Vagina (tissue), 2 donors: ENCODE data around the gene MYBPHL. TPM values are rescaled to one million over a fixed set of nuclear protein-coding genes. Genes with fewer than 3 reads are reported as not detected.

ENCODE experiments used
- DNase-seq, 2 donors: peaks; one replicate each; pipeline ENCODE4 v3.0.0-alpha.2; 2017; ENCODE audit errors: extremely low spot score in 2 of 2
- H3K27ac ChIP-seq: fragments of 200-600 bp; sonication (generic); one replicate; pipeline ENCODE4 v1.5.1; 2019
- H3K27me3 ChIP-seq: fragments of 200-600 bp; sonication (generic); one replicate; pipeline ENCODE4 v1.5.1; 2019
- H3K36me3 ChIP-seq, 2 donors: fragments of 200-600 bp; sonication (generic); one replicate each; pipeline ENCODE4 v1.5.1; 2017 to 2019
- H3K4me1 ChIP-seq: fragments of 200-600 bp; sonication (generic); one replicate; pipeline ENCODE4 v1.5.1; 2019
- H3K4me3 ChIP-seq, 2 donors: fragments of 200-600 bp; sonication (generic); 1 replicate in 1 of 2; 2 replicates in 1 of 2; pipeline ENCODE4 v1.5.1; 2016 to 2019
- H3K9me3 ChIP-seq: fragments of 200-600 bp; sonication (generic); one replicate; pipeline ENCODE4 v1.5.1; 2019
- POLR2A ChIP-seq, 2 donors: fragments of 450-650 bp; IDR thresholded peaks; one replicate each; pipeline ENCODE4 v1.6.1; 2017; ENCODE audit warnings: antibody characterized with exemption in 2 of 2, mild to moderate bottlenecking in 2 of 2, moderate library complexity in 2 of 2
- POLR2AphosphoS5 ChIP-seq, 2 donors: sonication (generic); formaldehyde crosslinking; IDR thresholded peaks; one replicate each; pipeline ENCODE4 v1.9.0; 2017; ENCODE audit warnings: antibody characterized with exemption in 2 of 2, mild to moderate bottlenecking in 2 of 2, low read depth in 1 of 2; ENCODE audit not compliant: insufficient read depth in 1 of 2
- intact Hi-C: fragments of 100-400 bp; cut with DNase I; formaldehyde crosslinking; loops from one replicate; pipeline ENCODE4 v1.15.1; 2023
- total RNA-seq: library from RNA; depleted of rRNA; stranded (reverse); fragments of >200 nt; gene quantifications from one replicate; pipeline ENCODE4 v1.2.3, GENCODE V29; 2016
- TF ChIP-seq, protein P1 (sequence below), 3 experiments: fragments of 450-650 bp in 2 of 3; fragments of 200-600 bp in 1 of 3; sonication (generic) in 1 of 3; IDR thresholded peaks; one replicate each; pipeline ENCODE4 v1.5.1; 2017 to 2019; ENCODE audit warnings: antibody characterized with exemption in 3 of 3, mild to moderate bottlenecking in 2 of 3, moderate library complexity in 2 of 3

The MYBPHL gene
- total RNA-seq, 1 donor from 2014 or later, result not detected

DNA sequence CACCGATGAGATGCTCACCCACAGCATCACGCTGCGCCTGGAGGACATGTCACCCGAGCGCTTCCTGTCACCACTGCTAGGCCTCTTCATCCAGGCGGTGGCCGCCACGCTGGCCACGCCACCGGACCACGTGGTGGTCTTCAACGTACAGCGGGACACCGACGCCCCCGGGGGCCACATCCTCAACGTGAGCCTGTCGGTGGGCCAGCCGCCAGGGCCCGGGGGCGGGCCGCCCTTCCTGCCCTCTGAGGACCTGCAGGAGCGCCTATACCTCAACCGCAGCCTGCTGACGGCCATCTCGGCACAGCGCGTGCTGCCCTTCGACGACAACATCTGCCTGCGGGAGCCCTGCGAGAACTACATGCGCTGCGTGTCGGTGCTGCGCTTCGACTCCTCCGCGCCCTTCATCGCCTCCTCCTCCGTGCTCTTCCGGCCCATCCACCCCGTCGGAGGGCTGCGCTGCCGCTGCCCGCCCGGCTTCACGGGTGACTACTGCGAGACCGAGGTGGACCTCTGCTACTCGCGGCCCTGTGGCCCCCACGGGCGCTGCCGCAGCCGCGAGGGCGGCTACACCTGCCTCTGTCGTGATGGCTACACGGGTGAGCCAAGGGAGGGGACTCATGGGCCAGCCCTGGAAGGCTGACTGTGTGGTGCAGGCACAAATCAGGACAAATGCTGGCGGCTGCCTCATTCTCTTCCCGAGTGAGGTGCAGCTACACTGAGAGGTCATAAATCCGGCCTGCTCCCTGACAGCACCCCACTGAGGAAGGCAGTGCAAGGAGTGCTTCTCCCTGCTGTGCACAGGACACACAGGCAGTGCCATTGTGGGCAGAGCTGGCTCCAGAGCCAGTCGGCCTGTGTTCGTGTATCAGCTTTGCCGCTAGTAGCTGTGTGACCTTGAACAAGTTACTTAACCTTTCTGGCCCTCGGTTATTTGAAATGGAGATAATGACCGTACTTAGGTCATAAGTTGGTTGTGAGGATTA is 48.0 kb downstream of the MYBPHL start:
- TF ChIP-seq POLR2A (IDR thresholded peaks at IDR 0.05) (no peak), POLR2AphosphoS5 (IDR thresholded peaks at IDR 0.05; ENCODE audit: insufficient read depth in 1 of 2, low read depth in 1 of 2) (no peak)
- H3K27ac ChIP-seq, result no peak overlapping the region
- no peak overlapping the region for H3K4me3 ChIP-seq
- intact Hi-C loops, result no loop called here
- H3K27me3 ChIP-seq, result no peaks in the 10 kb centered on the region
- no peak for DNase-seq
- no peaks in the 10 kb centered on the region for H3K9me3 ChIP-seq
- peaks cover 38% of the 10 kb centered on the region for H3K4me1 ChIP-seq
- H3K36me3 ChIP-seq, result peaks cover 0 to 14% of the 10 kb centered on the region in 2 donors

DNA sequence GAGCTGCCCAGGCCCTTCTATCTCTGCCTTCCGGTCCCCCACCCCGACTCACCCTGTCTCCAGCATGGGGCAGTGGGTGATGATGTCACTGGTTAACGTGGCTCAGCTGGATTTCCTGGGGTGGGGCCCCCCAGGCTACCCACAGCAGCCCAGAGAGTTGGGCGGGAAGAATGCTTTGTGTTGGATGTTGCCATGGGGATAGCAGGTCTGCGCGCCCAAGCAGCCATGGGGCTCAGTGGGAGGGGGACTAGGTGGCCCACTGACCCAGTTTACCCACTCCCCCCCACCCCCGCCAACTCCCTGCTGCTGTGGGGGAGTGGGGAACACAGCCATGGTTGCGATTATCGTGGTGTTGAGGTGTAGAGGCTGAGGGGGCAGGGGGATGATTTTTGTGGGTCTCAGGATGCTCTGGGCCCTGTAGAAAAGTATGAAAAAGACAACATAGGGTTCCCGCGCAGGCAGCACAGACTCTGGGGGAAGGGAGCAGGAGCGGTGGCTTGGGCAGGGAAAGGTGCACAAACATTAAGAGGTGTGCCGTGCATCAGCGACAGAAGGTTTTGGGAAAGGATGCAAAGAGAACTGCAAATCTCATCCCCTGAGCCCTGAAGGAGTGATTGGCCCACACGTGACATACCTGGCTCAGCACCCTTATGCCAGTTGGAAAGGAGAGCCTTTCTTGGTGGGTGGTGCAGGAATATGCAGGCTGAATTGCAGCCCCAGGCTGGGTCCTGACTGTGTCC is 49.0 kb downstream of the MYBPHL start:
- Histone ChIP-seq H3K36me3 (peaks cover 0 to 14% of the 10 kb centered on the region in 2 donors), H3K4me3 (no peak overlapping the region), H3K4me1 (peaks cover 42% of the 10 kb centered on the region), H3K27me3 (no peaks in the 10 kb centered on the region), H3K9me3 (no peaks in the 10 kb centered on the region), H3K27ac (no peak overlapping the region)
- TF ChIP-seq POLR2AphosphoS5 (IDR thresholded peaks at IDR 0.05; ENCODE audit: insufficient read depth in 1 of 2, low read depth in 1 of 2) (no peak), POLR2A (IDR thresholded peaks at IDR 0.05) (no peak)
- TF ChIP-seq, protein P1, sequence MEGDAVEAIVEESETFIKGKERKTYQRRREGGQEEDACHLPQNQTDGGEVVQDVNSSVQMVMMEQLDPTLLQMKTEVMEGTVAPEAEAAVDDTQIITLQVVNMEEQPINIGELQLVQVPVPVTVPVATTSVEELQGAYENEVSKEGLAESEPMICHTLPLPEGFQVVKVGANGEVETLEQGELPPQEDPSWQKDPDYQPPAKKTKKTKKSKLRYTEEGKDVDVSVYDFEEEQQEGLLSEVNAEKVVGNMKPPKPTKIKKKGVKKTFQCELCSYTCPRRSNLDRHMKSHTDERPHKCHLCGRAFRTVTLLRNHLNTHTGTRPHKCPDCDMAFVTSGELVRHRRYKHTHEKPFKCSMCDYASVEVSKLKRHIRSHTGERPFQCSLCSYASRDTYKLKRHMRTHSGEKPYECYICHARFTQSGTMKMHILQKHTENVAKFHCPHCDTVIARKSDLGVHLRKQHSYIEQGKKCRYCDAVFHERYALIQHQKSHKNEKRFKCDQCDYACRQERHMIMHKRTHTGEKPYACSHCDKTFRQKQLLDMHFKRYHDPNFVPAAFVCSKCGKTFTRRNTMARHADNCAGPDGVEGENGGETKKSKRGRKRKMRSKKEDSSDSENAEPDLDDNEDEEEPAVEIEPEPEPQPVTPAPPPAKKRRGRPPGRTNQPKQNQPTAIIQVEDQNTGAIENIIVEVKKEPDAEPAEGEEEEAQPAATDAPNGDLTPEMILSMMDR (IDR thresholded peaks at IDR 0.05), result no peak
- intact Hi-C loops, result no loop called here
- DNase-seq, result no peak

DNA sequence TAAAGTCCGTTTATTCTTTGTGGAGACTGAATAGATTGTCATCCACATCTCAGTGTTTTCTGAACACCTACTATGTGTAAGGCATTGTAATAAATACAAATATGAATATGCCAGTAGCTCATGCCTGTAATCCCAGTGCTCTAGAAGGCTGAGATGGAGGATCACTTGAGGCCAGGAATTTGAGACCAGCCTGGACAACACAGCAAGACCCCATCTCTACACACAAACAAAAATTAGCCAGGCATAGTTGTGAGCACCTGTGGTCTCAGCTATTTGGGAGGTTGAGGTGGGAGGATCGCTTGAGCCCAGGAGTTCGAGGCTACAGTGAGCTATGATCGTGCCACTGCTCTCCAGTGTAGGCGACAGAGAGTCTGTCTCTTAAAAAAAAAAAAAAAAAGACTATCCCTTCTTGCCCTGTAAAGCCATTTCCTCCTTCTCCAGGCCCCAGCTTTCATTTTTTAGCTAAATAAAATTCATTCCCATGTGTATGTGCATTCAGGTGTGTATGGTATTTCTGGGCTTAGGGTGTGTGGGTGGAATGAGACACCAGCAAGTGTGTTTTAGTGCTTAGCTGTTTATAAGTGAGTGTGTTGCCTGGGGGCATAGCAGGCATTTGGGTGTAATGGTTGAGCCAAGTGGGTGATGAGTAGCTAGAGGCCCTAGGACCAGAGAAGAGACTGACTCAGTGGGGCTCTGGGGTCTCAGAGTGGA is 49.7 kb downstream of the MYBPHL start:
- Histone ChIP-seq H3K27ac (no peak overlapping the region), H3K27me3 (no peaks in the 10 kb centered on the region), H3K36me3 (peaks cover 0 to 14% of the 10 kb centered on the region in 2 donors), H3K4me3 (no peak overlapping the region), H3K4me1 (peaks cover 35% of the 10 kb centered on the region), H3K9me3 (no peaks in the 10 kb centered on the region)
- TF ChIP-seq POLR2A (IDR thresholded peaks at IDR 0.05) (no peak), POLR2AphosphoS5 (IDR thresholded peaks at IDR 0.05; ENCODE audit: insufficient read depth in 1 of 2, low read depth in 1 of 2) (no peak)
- TF ChIP-seq, protein P1 (IDR thresholded peaks at IDR 0.05), result no peak
- no peak for DNase-seq
- intact Hi-C loops, result no loop called here

DNA sequence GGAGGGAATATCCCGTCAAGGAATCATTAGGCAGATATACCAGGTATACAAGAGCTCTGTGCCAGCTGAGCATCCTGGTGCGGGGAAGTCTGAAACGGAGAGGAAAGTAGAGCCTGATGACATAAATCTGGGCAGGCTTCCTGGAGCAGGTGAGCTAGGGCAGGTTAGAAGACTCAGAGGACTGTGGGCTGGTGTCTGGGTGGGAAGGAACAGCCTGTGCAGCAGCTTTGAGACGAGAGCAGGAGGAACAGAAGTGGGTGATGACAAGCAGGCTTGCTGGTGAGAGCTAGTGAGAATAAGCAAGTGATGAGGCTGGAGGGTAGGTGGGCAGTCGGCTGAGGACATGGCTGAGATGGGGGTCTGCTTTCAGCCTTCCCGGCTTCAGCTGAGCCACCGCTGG is 50.7 kb downstream of the MYBPHL start:
- Histone ChIP-seq H3K4me1 (peaks cover 35% of the 10 kb centered on the region), H3K4me3 (no peak overlapping the region), H3K27ac (no peak overlapping the region), H3K9me3 (no peaks in the 10 kb centered on the region), H3K27me3 (no peaks in the 10 kb centered on the region), H3K36me3 (peaks cover 0 to 11% of the 10 kb centered on the region in 2 donors)
- TF ChIP-seq POLR2A (IDR thresholded peaks at IDR 0.05) (no peak), POLR2AphosphoS5 (IDR thresholded peaks at IDR 0.05; ENCODE audit: insufficient read depth in 1 of 2, low read depth in 1 of 2) (no peak)
- TF ChIP-seq, protein P1 (IDR thresholded peaks at IDR 0.05), result no peak
- DNase-seq, result no peak
- intact Hi-C loops, result no loop called here

DNA sequence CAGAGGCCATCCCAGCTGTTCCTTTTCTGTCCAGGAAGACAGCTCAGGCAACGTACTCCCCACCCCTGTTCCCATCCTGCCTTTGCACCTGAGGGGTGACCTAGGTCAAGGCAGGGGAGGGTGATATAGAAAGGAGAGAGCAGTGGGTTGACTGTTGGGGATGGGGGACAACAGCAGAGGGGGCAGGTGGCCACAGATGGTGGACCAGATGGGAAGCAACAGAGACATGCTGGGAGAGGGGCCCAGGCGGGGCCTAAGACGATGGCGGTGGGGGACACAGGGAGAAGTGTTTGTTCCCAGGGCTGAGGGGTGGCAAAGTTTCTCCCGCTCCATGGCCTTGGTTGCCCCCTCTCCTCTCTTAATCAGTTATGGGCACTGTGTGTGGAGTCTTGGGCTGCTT is 51.1 kb downstream of the MYBPHL start:
- no peak overlapping the region for H3K27ac ChIP-seq
- H3K4me3 ChIP-seq, result no peak overlapping the region
- intact Hi-C loops, result no loop called here

More for the DNA sequence above, 51.1 kb downstream of the MYBPHL start:
- peaks cover 35% of the 10 kb centered on the region for H3K4me1 ChIP-seq
- TF ChIP-seq POLR2AphosphoS5 (IDR thresholded peaks at IDR 0.05; ENCODE audit: insufficient read depth in 1 of 2, low read depth in 1 of 2), result no peak
- no peak for TF ChIP-seq POLR2A (IDR thresholded peaks at IDR 0.05)
- TF ChIP-seq, protein P1 (IDR thresholded peaks at IDR 0.05), result no peak
- H3K27me3 ChIP-seq, result no peaks in the 10 kb centered on the region
- no peaks in the 10 kb centered on the region for H3K9me3 ChIP-seq
- peaks cover 0 to 11% of the 10 kb centered on the region in 2 donors for H3K36me3 ChIP-seq
- no peak for DNase-seq
